Esophagus squamous epithelium (tissue), 4 donors: ENCODE data around the gene TRAF7.
"Not testable (repeated sequence)": the region's sequence is repeated elsewhere in the genome, so short reads cannot be mapped to it uniquely, and the experiment has no call there.

Experiments
- CTCF ChIP-seq, 6 experiments: fragments of 450-650 bp in 4 of 6; fragments of 200-600 bp in 2 of 6; sonication (generic) in 2 of 6; IDR thresholded peaks; one replicate each; pipeline ENCODE4 v1.5.1; 2016 to 2019; ENCODE audit warnings: antibody characterized with exemption in 6 of 6, mild to moderate bottlenecking in 4 of 6, moderate library complexity in 4 of 6
- POLR2A ChIP-seq, 4 donors: fragments of 450-650 bp; IDR thresholded peaks; one replicate each; pipeline ENCODE4 v1.6.1; 2017; ENCODE audit warnings: antibody characterized with exemption in 4 of 4, mild to moderate bottlenecking in 4 of 4, moderate library complexity in 3 of 4

- TF ChIP-seq CTCF (IDR thresholded peaks at IDR 0.05), result not testable (repeated sequence)
- TF ChIP-seq POLR2A (IDR thresholded peaks at IDR 0.05), result peak in 1 of 4 donors; percentile 52
These were observed 19.7 kb upstream of the TRAF7 start, which contains the start of gene PKD1 for GRCh38 chr16:2135770-2136490.
